HepG2 (cell line): ENCODE data around the gene XG. TPM values are rescaled to one million over a fixed set of nuclear protein-coding genes. Genes with fewer than 3 reads are reported as not detected.
"Not testable (repeated sequence)": the region's sequence is repeated elsewhere in the genome, so short reads cannot be mapped to it uniquely, and the experiment has no call there.

ENCODE experiments used
- ATAC-seq: fragments of 200-7000 bp; cut with Tn5 transposase; 3 replicates; pipeline ENCODE4 v1.9.1; 2020; ENCODE audit warnings: mild to moderate bottlenecking, moderate library complexity
- Bru-seq: library from RNA; stranded (reverse); fragments of 400-500 nt; gene quantifications from one replicate; lab custom pipeline; 2021; lab: Mats Ljungman, UMichigan
- BruChase-seq, 2 experiments: library from RNA; stranded (reverse); fragments of 400-500 nt; gene quantifications; one replicate each; lab custom pipeline; 2021; lab: Mats Ljungman, UMichigan
- BruUV-seq: library from RNA; stranded (reverse); fragments of 400-500 nt; replicated peaks from 2 replicates; lab custom pipeline; 2021; lab: Mats Ljungman, UMichigan
- CTCF ChIA-PET: fragments of 300-600 bp; formaldehyde crosslinking; extraction: SDS; loops from one replicate; lab custom pipeline; 2021; ENCODE audit warnings: low total read pairs, inconsistent platforms, low intra/inter-chr PET ratio; lab: Yijun Ruan, JAX
- POLR2A ChIA-PET: fragments of 350-600 bp; sonication (Branson Sonifier 250); formaldehyde crosslinking; loops from one replicate; lab custom pipeline; 2020; ENCODE audit warnings: antibody characterized with exemption, inconsistent platforms; lab: Yijun Ruan, JAX
- DNase-seq: peaks from one replicate; pipeline ENCODE4 v3.0.0-alpha.2; 2015; ENCODE audit warnings: low spot score
- FAIRE-seq: peaks from 3 replicates; lab custom pipeline; 2011; peaks lifted over from hg19 to GRCh38; lab: Jason Lieb, UNC
- H2AFZ ChIP-seq: one replicate; pipeline ENCODE4 v1.6.1; 2011; ENCODE audit warnings: low read length, inconsistent platforms
- H3K27ac ChIP-seq: fragments of 300-600 bp; 3 replicates; pipeline ENCODE4 v1.8.0; 2011; ENCODE audit warnings: mixed run types, mild to moderate bottlenecking, mixed read lengths, low read length, inconsistent platforms; ENCODE audit not compliant: insufficient read depth; ENCODE audit errors: extremely low read length
- H3K27me3 ChIP-seq, 2 experiments: fragments of 200-600 bp in 1 of 2; 2 replicates in 1 of 2; 3 replicates in 1 of 2; pipeline versions ENCODE4 v1.6.0 to v1.8.0; 2011; ENCODE audit warnings: low read length in 2 of 2, mild to moderate bottlenecking in 2 of 2, moderate library complexity in 2 of 2, inconsistent platforms in 1 of 2; ENCODE audit not compliant: insufficient read depth in 2 of 2, control insufficient read depth in 1 of 2
- H3K36me3 ChIP-seq, 2 experiments: fragments of 200-600 bp in 1 of 2; replicated peaks in 1 of 2; 2 replicates in 1 of 2; 3 replicates in 1 of 2; pipeline versions ENCODE4 v1.5.1 to v1.8.0; 2011; ENCODE audit warnings: low read length in 2 of 2, inconsistent platforms in 1 of 2; ENCODE audit not compliant: insufficient read depth in 2 of 2, control insufficient read depth in 1 of 2
- H3K4me1 ChIP-seq: 2 replicates; pipeline ENCODE4 v1.5.1; 2012; ENCODE audit warnings: low read length, inconsistent platforms; ENCODE audit not compliant: insufficient read depth
- H3K4me2 ChIP-seq: 2 replicates; pipeline ENCODE4 v1.6.0; 2011; ENCODE audit warnings: low read depth, low read length, inconsistent platforms
- H3K4me3 ChIP-seq, 3 experiments: fragments of 200-600 bp in 1 of 3; sonication (generic), shearing (Covaris generic) in 1 of 3; replicated peaks in 1 of 3; 2 replicates each; pipeline ENCODE4 v1.5.1; 2011 to 2016; ENCODE audit warnings: low read length in 3 of 3, inconsistent platforms in 2 of 3, low read depth in 2 of 3, mild to moderate bottlenecking in 2 of 3, control low read depth in 1 of 3, mixed read lengths in 1 of 3; ENCODE audit not compliant: insufficient read depth in 1 of 3
- H3K79me2 ChIP-seq: one replicate; pipeline ENCODE4 v1.6.1; 2011; ENCODE audit warnings: low read length, inconsistent platforms; ENCODE audit not compliant: insufficient read depth
- H3K9ac ChIP-seq: 2 replicates; pipeline ENCODE4 v1.6.0; 2011; ENCODE audit warnings: mild to moderate bottlenecking, low read depth, low read length, inconsistent platforms; ENCODE audit not compliant: insufficient read depth
- H3K9me3 ChIP-seq: 2 replicates; pipeline ENCODE4 v1.5.1; 2012; ENCODE audit warnings: mild to moderate bottlenecking, low read length
- H4K20me1 ChIP-seq: 2 replicates; pipeline ENCODE4 v1.6.0; 2011; ENCODE audit warnings: inconsistent platforms, mild to moderate bottlenecking, low read length, moderate library complexity; ENCODE audit not compliant: insufficient read depth
- FOXO1 ChIP-seq: sonication (generic); formaldehyde crosslinking; IDR thresholded peaks from 2 replicates; pipeline ENCODE4 v1.4.0; 2020; ENCODE audit warnings: missing genetic modification reagents
- KAT2B ChIP-seq: fragments of 150-350 bp; IDR thresholded peaks from 2 replicates; pipeline ENCODE4 v1.6.1; 2014; ENCODE audit warnings: low read depth, low read length, borderline replicate concordance
- MIER3 ChIP-seq: IDR thresholded peaks from 2 replicates; pipeline ENCODE4 v1.6.1; 2016; ENCODE audit warnings: missing compliant biosample characterization, borderline replicate concordance
- NFATC3 ChIP-seq: sonication (generic); formaldehyde crosslinking; IDR thresholded peaks from 2 replicates; pipeline ENCODE4 v1.5.1; 2020; ENCODE audit warnings: mild to moderate bottlenecking, missing genetic modification reagents
- NKX3-1 ChIP-seq: sonication (generic); formaldehyde crosslinking; IDR thresholded peaks from 2 replicates; pipeline ENCODE4 v1.5.0; 2020; ENCODE audit warnings: missing genetic modification reagents
- NPAS2 ChIP-seq: sonication (generic); formaldehyde crosslinking; IDR thresholded peaks from 2 replicates; pipeline ENCODE4 v1.8.0; 2022; ENCODE audit warnings: mild to moderate bottlenecking, missing genetic modification reagents, borderline replicate concordance
- PHF5A ChIP-seq: IDR thresholded peaks from one replicate; pipeline ENCODE4 v1.6.1; 2018; ENCODE audit warnings: low read depth, missing genetic modification reagents; ENCODE audit not compliant: unreplicated experiment
- SIN3A ChIP-seq: IDR thresholded peaks from 2 replicates; pipeline ENCODE4 v1.6.1; 2011; ENCODE audit warnings: low read depth, mild to moderate bottlenecking, control low read depth, low read length, borderline replicate concordance
- ZFP36 ChIP-seq: fragments of 150-350 bp; IDR thresholded peaks from 2 replicates; pipeline ENCODE4 v1.6.1; 2018; ENCODE audit warnings: borderline replicate concordance, low read length, low read depth; ENCODE audit not compliant: partially characterized antibody
- ZNF30 ChIP-seq: sonication (generic); formaldehyde crosslinking; IDR thresholded peaks from 2 replicates; pipeline ENCODE4 v1.5.0; 2020; ENCODE audit warnings: mild to moderate bottlenecking, missing genetic modification reagents
- ZNF549 ChIP-seq: sonication (generic); formaldehyde crosslinking; IDR thresholded peaks from 2 replicates; pipeline ENCODE4 v1.5.0; 2020; ENCODE audit warnings: missing genetic modification reagents
- WGBS: methylation state at CpG from one replicate; pipeline ENCODE4 v1.1.6; 2017; ENCODE audit warnings: low lambda C conversion rate; 5-methylcytosine and 5-hydroxymethylcytosine counted together
- in situ Hi-C: cut with HindIII; loops from 2 replicates; pipeline ENCODE4 v1.10.0; 2017; ENCODE audit warnings: low pct_unique_long_range_greater_than_20kb; ENCODE audit not compliant: extremely low pct_ligation_motif_present
- intact Hi-C: fragments of 100-400 bp; cut with micrococcal nuclease; formaldehyde crosslinking; loops from one replicate; pipeline ENCODE4 v1.10.0; 2022; ENCODE audit not compliant: unreplicated experiment
- long read RNA-seq, 2 experiments: library from RNA in 1 of 2; library from polyadenylated mRNA in 1 of 2; stranded (forward) in 1 of 2; unstranded in 1 of 2; transcript quantifications; one replicate each; pipeline ENCODE4 v2.0.0, GENCODE V29; 2019 to 2022
- polyA minus RNA-seq, 3 experiments: library from RNA; depleted of rRNA, polyadenylated mRNA; stranded (reverse); fragments of >200 nt; gene quantifications; 2 replicates each; pipeline ENCODE4 v1.2.3, GENCODE V29; 2011; ENCODE audit warnings: low replicate concordance in 1 of 3
- polyA plus RNA-seq, 8 experiments: library from polyadenylated mRNA; depleted of rRNA in 3 of 8; stranded (reverse) in 7 of 8; unstranded in 1 of 8; fragments of >200 nt; fragmentation: Illumina TruSeq in 4 of 8; extraction: Trizol in 4 of 8; gene quantifications; 2 replicates each; pipeline versions ENCODE4 v1.2.1 to v1.2.3, GENCODE V29; 2011 to 2016; ENCODE audit warnings: low read depth in 4 of 8, missing spikeins in 1 of 8, mixed read lengths in 1 of 8; ENCODE audit not compliant: insufficient read depth in 1 of 8
- total RNA-seq, 5 experiments: library from RNA; depleted of rRNA; stranded (reverse); fragments of >200 nt; fragmentation: Illumina TruSeq; extraction: Trizol; gene quantifications; 2 replicates each; pipeline ENCODE4 v1.2.3, GENCODE V29; 2016; ENCODE audit warnings: low read depth in 1 of 5
- TF ChIP-seq, protein P1 (sequence below), 2 experiments: fragments of 450-650 bp in 1 of 2; sonication (generic) in 1 of 2; formaldehyde crosslinking; IDR thresholded peaks; 2 replicates each; pipeline versions ENCODE4 v1.5.0 to v1.8.0; 2020 to 2022; ENCODE audit warnings: mild to moderate bottlenecking in 1 of 2, missing genetic modification reagents in 1 of 2

XG gene, protein sequence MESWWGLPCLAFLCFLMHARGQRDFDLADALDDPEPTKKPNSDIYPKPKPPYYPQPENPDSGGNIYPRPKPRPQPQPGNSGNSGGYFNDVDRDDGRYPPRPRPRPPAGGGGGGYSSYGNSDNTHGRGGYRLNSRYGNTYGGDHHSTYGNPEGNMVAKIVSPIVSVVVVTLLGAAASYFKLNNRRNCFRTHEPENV
- total RNA-seq (2016; rRNA removed; fragmentation: Illumina TruSeq; extraction: Trizol) (not detected in 2 replicates), polyA plus RNA-seq (2011; rRNA removed) (not detected in 2 replicates), polyA minus RNA-seq (2011; rRNA and poly(A)+ RNA removed; ENCODE audit: low replicate concordance) (not detected in 2 replicates), Bru-seq, nascent RNA (percentile 17 among the genes with signal in this experiment), BruChase-seq, experiment 1, labeled RNA remaining after a 6-hour chase (percentile 21 among the genes with signal in this experiment), BruChase-seq, experiment 2, labeled RNA remaining after a 2-hour chase (percentile 31 among the genes with signal in this experiment)
- not detected in 2 replicates for total RNA-seq (2016; cell fraction: cytosol; rRNA removed; fragmentation: Illumina TruSeq; extraction: Trizol; ENCODE audit: low read depth)
- total RNA-seq (2016; cell fraction: insoluble cytoplasmic fraction; rRNA removed; fragmentation: Illumina TruSeq; extraction: Trizol) = not detected in 2 replicates
- total RNA-seq (2016; cell fraction: membrane; rRNA removed; fragmentation: Illumina TruSeq; extraction: Trizol) = not detected in 2 replicates
- total RNA-seq (2016; cell fraction: nucleus; rRNA removed; fragmentation: Illumina TruSeq; extraction: Trizol) = not detected in 2 replicates
- polyA plus RNA-seq (2011; cell fraction: cytosol; rRNA removed) = not detected in 2 replicates
- not detected in 2 replicates for polyA plus RNA-seq (2011; cell fraction: nucleus; rRNA removed)
- 0.07 TPM in 1 of 2 replicates, not detected in the other for polyA plus RNA-seq (2012)
- not detected in 2 replicates for polyA plus RNA-seq (2016; cell fraction: cytosol; fragmentation: Illumina TruSeq; extraction: Trizol; ENCODE audit: low read depth)
- not detected in 2 replicates for polyA plus RNA-seq (2016; cell fraction: insoluble cytoplasmic fraction; fragmentation: Illumina TruSeq; extraction: Trizol; ENCODE audit: low read depth)
- not detected in 2 replicates for polyA plus RNA-seq (2016; cell fraction: membrane; fragmentation: Illumina TruSeq; extraction: Trizol; ENCODE audit: low read depth)
- not detected in 2 replicates for polyA plus RNA-seq (2016; cell fraction: nucleus; fragmentation: Illumina TruSeq; extraction: Trizol; ENCODE audit: insufficient read depth, low read depth)
- not detected in 2 replicates for polyA minus RNA-seq (2011; cell fraction: cytosol; rRNA and poly(A)+ RNA removed)
- polyA minus RNA-seq (2011; cell fraction: nucleus; rRNA and poly(A)+ RNA removed) = not detected in 2 replicates
- long read RNA-seq, experiment 1 = 0 reads
- long read RNA-seq, experiment 2 = 0 reads

DNA sequence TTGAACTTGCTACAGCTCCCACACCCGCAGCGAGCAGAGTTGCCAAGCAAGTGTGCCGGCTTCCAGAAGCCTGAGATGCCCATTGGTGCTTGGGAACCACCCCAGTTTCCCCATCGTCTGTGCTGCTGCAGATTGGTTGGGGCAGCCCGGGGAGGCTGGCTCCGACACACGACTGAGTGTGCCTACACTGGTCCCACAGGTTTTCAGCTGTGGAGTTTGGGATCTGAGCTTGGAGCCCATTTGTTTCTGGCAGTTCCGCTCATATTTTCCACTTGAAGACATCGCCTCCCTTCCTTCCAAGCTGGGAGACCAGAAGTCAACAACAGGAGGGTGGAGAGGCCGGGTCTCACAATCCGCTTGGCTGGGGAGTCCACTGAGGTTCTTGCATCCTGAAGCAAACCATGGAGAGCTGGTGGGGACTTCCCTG is at the start of gene XG:
XG (plus strand) TSS at position 167 of the 427 bp plus-strand sequence; CDS start at position 402, 235 bp downstream.
- in situ Hi-C loops, H3K9me3 ChIP-seq, DNase-seq, H3K27ac ChIP-seq, BruUV-seq, H4K20me1 ChIP-seq, H3K36me3 ChIP-seq, H3K9ac ChIP-seq, H3K4me3 ChIP-seq, intact Hi-C loops, H3K27me3 ChIP-seq, CTCF ChIA-PET, H2AFZ ChIP-seq, H3K4me2 ChIP-seq, FAIRE-seq, POLR2A ChIA-PET, H3K79me2 ChIP-seq: not testable (repeated sequence)
- 67% methylated on average over 4 of the region's 11 CpGs for WGBS
- ATAC-seq = peak; percentile 69
- H3K4me1 ChIP-seq = peaks cover 17% of the 10 kb centered on the region

GRCh38 chrX:2703991-2704369 is 47.9 kb upstream of the XG start:
- CTCF ChIA-PET = no interaction called here
- POLR2A ChIA-PET = no interaction called here
- ATAC-seq = no peak
- H3K4me3 ChIP-seq = no peak overlapping the region
- BruUV-seq = no TSS peak
- no peak for FAIRE-seq
- H3K4me2 ChIP-seq = no peak overlapping the region
- peaks cover 18% of the 10 kb centered on the region for H3K4me1 ChIP-seq
- H3K27ac ChIP-seq = no peak overlapping the region
- no peaks in the 10 kb centered on the region for H3K9me3 ChIP-seq
- H3K79me2 ChIP-seq = peaks cover 91% of the 10 kb centered on the region
- intact Hi-C loops (loop anchor here (10.0 kb wide), 1 partner anchor 61 kb away; no protein-coding TSS in a partner anchor), in situ Hi-C loops (no loop called here)
- H3K36me3 ChIP-seq = peaks cover 4 to 11% of the 10 kb centered on the region in 2 experiments; a peak in 1 of 5 replicates
- H4K20me1 ChIP-seq = peaks cover 4% of the 10 kb centered on the region; the same call in 1 of the 2 replicates
- H3K27me3 ChIP-seq = no peaks in the 10 kb centered on the region
- H3K9ac ChIP-seq = no peak overlapping the region
- H2AFZ ChIP-seq = no peak overlapping the region
- no peak for DNase-seq
- WGBS = 95% methylated on average over 13 of the region's 14 CpGs
- TF ChIP-seq PHF5A (CRISPR knock-in tag) (no peak), ZNF549 (CRISPR knock-in tag) (no peak), NFATC3 (no peak), ZNF30 (CRISPR knock-in tag) (no peak), FOXO1 (CRISPR knock-in tag) (no peak), NPAS2 (CRISPR knock-in tag) (no peak), SIN3A (no peak), MIER3 (CRISPR knock-in tag) (no peak), ZFP36 (no peak), NKX3-1 (CRISPR knock-in tag) (no peak), KAT2B (no peak)
- TF ChIP-seq, protein P1, sequence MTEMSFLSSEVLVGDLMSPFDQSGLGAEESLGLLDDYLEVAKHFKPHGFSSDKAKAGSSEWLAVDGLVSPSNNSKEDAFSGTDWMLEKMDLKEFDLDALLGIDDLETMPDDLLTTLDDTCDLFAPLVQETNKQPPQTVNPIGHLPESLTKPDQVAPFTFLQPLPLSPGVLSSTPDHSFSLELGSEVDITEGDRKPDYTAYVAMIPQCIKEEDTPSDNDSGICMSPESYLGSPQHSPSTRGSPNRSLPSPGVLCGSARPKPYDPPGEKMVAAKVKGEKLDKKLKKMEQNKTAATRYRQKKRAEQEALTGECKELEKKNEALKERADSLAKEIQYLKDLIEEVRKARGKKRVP (CRISPR knock-in tag; IDR thresholded peaks at IDR 0.05) = no peak
